Parathyroid adenoma (tissue), 2 donors: ENCODE measurements around the gene DLG1.

Experiments
- H2AFZ ChIP-seq: fragments of 300-600 bp; sonication (generic); one replicate; pipeline ENCODE4 v1.7.0; 2017; ENCODE audit warnings: antibody characterized with exemption, mild to moderate bottlenecking
- H3K27ac ChIP-seq: fragments of 300-600 bp; sonication (generic); one replicate; pipeline ENCODE4 v1.7.0; 2017
- H3K27me3 ChIP-seq: fragments of 300-600 bp; sonication (generic); one replicate; pipeline ENCODE4 v1.7.0; 2017; ENCODE audit warnings: low read length; ENCODE audit not compliant: control insufficient read depth, insufficient read depth
- H3K36me3 ChIP-seq: fragments of 300-600 bp; sonication (generic); one replicate; pipeline ENCODE4 v1.7.0; 2017; ENCODE audit warnings: low read length; ENCODE audit not compliant: control insufficient read depth, insufficient read depth
- H3K4me1 ChIP-seq: fragments of 300-600 bp; sonication (generic); one replicate; pipeline ENCODE4 v1.7.0; 2017; ENCODE audit warnings: control low read depth
- H3K4me2 ChIP-seq: fragments of 300-600 bp; sonication (generic); one replicate; pipeline ENCODE4 v1.7.0; 2017; ENCODE audit warnings: low read length
- H3K4me3 ChIP-seq: fragments of 300-600 bp; sonication (generic); one replicate; pipeline ENCODE4 v1.7.0; 2017; ENCODE audit warnings: low read depth, low read length
- H3K79me2 ChIP-seq: fragments of 300-600 bp; sonication (generic); one replicate; pipeline ENCODE4 v1.7.0; 2017; ENCODE audit warnings: control low read depth
- H3K9ac ChIP-seq: fragments of 300-600 bp; sonication (generic); one replicate; pipeline ENCODE4 v1.7.0; 2017; ENCODE audit warnings: mild to moderate bottlenecking
- H3K9me3 ChIP-seq: fragments of 300-600 bp; sonication (generic); one replicate; pipeline ENCODE4 v1.7.0; 2017; ENCODE audit warnings: low read length; ENCODE audit not compliant: control insufficient read depth
- TF ChIP-seq, protein P1 (sequence below): fragments of 300-600 bp; sonication (generic); IDR thresholded peaks from one replicate; pipeline ENCODE4 v1.7.0; 2017; ENCODE audit warnings: antibody characterized with exemption, mild to moderate bottlenecking
- donor health status: primary hyperparathyroidism.

Gene DLG1

DNA sequence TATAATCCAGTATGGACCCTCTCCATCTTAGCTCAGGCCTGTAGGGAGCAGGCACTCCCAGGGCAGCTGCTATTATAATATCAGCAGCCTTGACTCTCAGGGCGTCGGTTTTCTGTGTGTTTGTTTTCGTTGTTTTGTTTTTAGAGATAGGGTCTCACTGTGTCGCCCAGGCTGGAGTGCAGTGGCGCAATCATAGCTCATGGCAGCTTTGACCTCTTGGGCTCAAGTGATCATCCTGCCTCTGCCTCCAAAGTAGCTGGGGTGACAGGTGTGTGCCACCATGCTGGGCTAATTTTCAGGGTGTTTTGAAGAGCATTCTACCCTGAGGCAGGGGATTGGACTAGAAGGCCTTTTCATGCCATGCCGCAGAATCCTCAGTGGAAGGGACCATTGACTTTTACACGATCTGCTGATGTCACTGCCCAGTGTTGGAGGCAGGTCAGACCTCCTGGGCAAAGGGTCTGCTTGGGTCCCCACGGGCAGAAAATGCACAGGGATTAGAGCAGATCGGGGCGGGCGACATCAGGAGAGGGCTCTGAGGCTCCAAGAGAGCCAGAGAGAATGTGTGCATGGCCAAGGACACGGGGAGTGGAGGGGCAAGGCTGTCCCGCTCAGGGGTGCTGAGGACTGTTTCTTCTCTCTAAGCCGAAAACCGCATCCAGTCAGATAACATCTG is 276.5 kb downstream of the DLG1 start:
- Histone ChIP-seq H3K27me3 (no peaks in the 10 kb centered on the region), H3K4me2 (no peak overlapping the region), H3K27ac (no peak overlapping the region), H3K36me3 (no peaks in the 10 kb centered on the region), H3K4me3 (no peak overlapping the region), H2AFZ (no peak overlapping the region), H3K9ac (no peak overlapping the region), H3K79me2 (no peaks in the 10 kb centered on the region), H3K9me3 (no peaks in the 10 kb centered on the region), H3K4me1 (no peaks in the 10 kb centered on the region)
- TF ChIP-seq, protein P1, sequence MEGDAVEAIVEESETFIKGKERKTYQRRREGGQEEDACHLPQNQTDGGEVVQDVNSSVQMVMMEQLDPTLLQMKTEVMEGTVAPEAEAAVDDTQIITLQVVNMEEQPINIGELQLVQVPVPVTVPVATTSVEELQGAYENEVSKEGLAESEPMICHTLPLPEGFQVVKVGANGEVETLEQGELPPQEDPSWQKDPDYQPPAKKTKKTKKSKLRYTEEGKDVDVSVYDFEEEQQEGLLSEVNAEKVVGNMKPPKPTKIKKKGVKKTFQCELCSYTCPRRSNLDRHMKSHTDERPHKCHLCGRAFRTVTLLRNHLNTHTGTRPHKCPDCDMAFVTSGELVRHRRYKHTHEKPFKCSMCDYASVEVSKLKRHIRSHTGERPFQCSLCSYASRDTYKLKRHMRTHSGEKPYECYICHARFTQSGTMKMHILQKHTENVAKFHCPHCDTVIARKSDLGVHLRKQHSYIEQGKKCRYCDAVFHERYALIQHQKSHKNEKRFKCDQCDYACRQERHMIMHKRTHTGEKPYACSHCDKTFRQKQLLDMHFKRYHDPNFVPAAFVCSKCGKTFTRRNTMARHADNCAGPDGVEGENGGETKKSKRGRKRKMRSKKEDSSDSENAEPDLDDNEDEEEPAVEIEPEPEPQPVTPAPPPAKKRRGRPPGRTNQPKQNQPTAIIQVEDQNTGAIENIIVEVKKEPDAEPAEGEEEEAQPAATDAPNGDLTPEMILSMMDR, result no peak

DNA sequence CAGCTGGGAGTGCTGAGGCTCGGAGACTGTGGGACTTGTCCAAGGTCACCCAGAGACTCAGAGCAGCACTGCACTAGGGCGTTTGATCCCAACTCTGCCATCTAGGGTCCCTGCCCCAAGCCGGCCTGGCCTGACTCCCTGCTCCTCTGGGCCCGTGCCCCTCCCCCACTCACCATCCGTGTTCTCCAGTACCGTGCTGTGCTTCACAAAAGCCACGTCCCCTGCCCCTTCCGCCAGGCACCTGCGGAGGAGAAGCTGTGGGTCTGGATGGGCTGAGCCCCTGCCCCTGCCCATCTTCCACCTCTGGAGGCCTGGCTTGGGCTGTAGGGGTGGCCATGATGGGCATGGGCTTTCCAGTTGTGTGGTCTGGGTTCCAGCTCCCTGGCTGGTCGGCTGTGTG is 277.2 kb downstream of the DLG1 start:
- Histone ChIP-seq H3K4me1 (no peaks in the 10 kb centered on the region), H3K4me2 (no peak overlapping the region), H3K36me3 (no peaks in the 10 kb centered on the region), H3K27me3 (no peaks in the 10 kb centered on the region), H2AFZ (no peak overlapping the region), H3K9me3 (no peaks in the 10 kb centered on the region), H3K27ac (no peak overlapping the region), H3K9ac (no peak overlapping the region), H3K79me2 (no peaks in the 10 kb centered on the region), H3K4me3 (no peak overlapping the region)
- TF ChIP-seq, protein P1, result no peak

DNA sequence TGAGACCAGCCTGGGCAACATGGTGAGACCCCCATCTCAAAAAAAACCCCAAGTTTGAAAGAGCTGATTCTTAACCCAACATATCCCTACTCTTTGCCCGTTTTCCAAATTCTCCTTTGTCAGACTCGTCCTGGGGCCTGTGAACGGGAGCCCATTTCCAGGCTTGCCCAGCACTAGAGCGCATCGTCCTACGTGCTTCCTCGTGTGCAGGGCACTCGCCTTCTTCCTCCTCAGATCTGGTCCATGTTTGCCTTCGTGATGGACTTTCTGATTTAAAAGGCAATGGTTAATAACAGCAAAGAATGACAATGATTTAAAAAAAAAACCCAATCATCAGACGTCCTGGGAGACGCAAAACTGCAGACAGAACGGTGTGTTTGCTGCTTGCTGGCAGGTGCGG is 278.9 kb downstream of the DLG1 start:
- no peaks in the 10 kb centered on the region for H3K9me3 ChIP-seq
- H3K27me3 ChIP-seq, result no peaks in the 10 kb centered on the region
- no peaks in the 10 kb centered on the region for H3K36me3 ChIP-seq
- no peak overlapping the region for H3K27ac ChIP-seq
- H3K4me1 ChIP-seq, result no peaks in the 10 kb centered on the region
- no peak overlapping the region for H3K9ac ChIP-seq
- no peak overlapping the region for H2AFZ ChIP-seq
- H3K4me2 ChIP-seq, result no peak overlapping the region
- TF ChIP-seq, protein P1, result no peak
- H3K4me3 ChIP-seq, result no peak overlapping the region
- H3K79me2 ChIP-seq, result no peaks in the 10 kb centered on the region

DNA sequence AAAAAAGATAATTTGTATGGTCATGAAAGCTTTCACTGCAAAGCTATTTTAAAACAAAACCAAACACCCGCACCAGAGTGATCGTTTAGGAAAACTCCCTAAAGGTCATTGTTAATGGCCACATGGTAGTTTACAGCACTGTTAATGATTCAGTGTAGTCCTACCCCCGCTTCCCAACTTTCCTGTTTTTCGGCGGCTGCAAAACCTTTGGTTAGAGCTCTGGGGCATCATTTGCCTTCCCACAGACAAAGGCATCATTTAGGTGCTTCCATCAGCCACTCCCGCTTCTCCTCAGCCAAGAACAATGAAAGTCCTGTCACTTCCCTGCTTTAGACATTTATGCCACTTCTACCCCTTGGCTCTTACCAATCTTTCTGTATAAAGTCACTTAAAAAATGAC is 279.4 kb downstream of the DLG1 start:
- TF ChIP-seq, protein P1, result no peak
- H3K4me1 ChIP-seq, result no peaks in the 10 kb centered on the region
- no peak overlapping the region for H3K4me2 ChIP-seq
- no peaks in the 10 kb centered on the region for H3K36me3 ChIP-seq
- no peaks in the 10 kb centered on the region for H3K27me3 ChIP-seq
- no peak overlapping the region for H3K27ac ChIP-seq
- H3K79me2 ChIP-seq, result no peaks in the 10 kb centered on the region
- no peak overlapping the region for H2AFZ ChIP-seq
- no peaks in the 10 kb centered on the region for H3K9me3 ChIP-seq
- H3K9ac ChIP-seq, result no peak overlapping the region
- no peak overlapping the region for H3K4me3 ChIP-seq

DNA sequence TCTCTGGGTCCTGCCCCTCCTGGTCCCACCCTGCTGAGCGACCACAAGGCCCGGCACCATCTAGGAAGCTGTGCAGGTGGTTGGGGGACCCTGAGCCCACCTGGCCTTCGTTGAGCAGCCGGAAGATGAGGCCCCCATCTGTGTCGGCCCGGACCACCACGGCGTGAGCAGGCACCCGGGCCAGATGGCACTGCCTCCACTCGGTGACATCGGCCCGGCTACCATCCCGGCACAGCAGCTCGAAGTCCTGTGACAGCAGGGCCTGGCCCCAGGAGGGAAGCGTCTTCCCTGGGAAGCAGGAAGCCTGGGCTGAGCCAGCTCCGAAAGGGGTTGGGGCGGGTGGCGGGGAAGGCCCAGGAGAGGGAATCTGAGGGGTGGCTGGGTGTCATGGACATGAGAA is 281.4 kb downstream of the DLG1 start:
- H3K4me3 ChIP-seq, result no peak overlapping the region
- H2AFZ ChIP-seq, result no peak overlapping the region
- no peak overlapping the region for H3K4me2 ChIP-seq
- no peak overlapping the region for H3K27ac ChIP-seq
- H3K9me3 ChIP-seq, result no peaks in the 10 kb centered on the region
- H3K4me1 ChIP-seq, result no peaks in the 10 kb centered on the region
- TF ChIP-seq, protein P1, result no peak
- no peaks in the 10 kb centered on the region for H3K79me2 ChIP-seq
- no peaks in the 10 kb centered on the region for H3K36me3 ChIP-seq
- H3K9ac ChIP-seq, result no peak overlapping the region
- H3K27me3 ChIP-seq, result no peaks in the 10 kb centered on the region
